ENCODE data around the gene ADCY9.

DNA sequence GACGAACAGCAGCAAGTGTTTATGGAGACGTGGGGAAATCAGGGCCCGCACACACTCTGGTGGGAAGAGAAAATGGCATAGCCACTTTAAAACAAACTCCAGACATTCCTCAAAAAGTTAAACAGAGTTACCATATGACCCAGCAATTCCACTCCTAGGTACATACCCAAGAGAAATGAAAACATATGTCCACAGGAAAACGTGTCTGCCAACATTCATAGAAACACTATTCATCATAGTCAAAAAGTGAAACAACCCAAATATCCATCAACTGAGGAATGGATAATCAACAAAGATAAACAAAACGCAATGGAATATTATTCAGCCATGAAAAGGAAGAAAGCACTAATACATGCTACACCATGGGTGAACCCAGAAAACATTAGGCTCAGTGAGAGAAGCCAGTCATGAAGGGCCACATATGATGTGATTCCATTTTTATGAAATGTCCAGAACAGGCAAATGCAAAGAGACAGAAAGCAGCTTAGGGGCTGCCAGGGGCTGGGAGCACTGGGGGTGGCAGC, 32.8 kb downstream of the ADCY9 start:
- TF ChIP-seq, protein P1, sequence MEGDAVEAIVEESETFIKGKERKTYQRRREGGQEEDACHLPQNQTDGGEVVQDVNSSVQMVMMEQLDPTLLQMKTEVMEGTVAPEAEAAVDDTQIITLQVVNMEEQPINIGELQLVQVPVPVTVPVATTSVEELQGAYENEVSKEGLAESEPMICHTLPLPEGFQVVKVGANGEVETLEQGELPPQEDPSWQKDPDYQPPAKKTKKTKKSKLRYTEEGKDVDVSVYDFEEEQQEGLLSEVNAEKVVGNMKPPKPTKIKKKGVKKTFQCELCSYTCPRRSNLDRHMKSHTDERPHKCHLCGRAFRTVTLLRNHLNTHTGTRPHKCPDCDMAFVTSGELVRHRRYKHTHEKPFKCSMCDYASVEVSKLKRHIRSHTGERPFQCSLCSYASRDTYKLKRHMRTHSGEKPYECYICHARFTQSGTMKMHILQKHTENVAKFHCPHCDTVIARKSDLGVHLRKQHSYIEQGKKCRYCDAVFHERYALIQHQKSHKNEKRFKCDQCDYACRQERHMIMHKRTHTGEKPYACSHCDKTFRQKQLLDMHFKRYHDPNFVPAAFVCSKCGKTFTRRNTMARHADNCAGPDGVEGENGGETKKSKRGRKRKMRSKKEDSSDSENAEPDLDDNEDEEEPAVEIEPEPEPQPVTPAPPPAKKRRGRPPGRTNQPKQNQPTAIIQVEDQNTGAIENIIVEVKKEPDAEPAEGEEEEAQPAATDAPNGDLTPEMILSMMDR (IDR thresholded peaks at IDR 0.05; ENCODE audit: poor library complexity, severe bottlenecking), result no peak
- no peak for TF ChIP-seq EP300 (conservative IDR thresholded peaks at IDR 0.05; ENCODE audit: poor library complexity, severe bottlenecking)
- TF ChIP-seq MXI1 (conservative IDR thresholded peaks at IDR 0.05; ENCODE audit: poor library complexity, severe bottlenecking), result no peak

All from neural cell (in vitro differentiated cells).